Measurements from ENCODE around the gene NOX5. TPM values are rescaled to one million over a fixed set of nuclear protein-coding genes. Genes with fewer than 3 reads are reported as not detected.
"Not testable (repeated sequence)": the region's sequence is repeated elsewhere in the genome, so short reads cannot be mapped to it uniquely, and the experiment has no call there.

NOX5 gene
- total and polyA plus RNA-seq, 4 donors: under 0.01 to 0.08 (median 0.01) TPM

DNA sequence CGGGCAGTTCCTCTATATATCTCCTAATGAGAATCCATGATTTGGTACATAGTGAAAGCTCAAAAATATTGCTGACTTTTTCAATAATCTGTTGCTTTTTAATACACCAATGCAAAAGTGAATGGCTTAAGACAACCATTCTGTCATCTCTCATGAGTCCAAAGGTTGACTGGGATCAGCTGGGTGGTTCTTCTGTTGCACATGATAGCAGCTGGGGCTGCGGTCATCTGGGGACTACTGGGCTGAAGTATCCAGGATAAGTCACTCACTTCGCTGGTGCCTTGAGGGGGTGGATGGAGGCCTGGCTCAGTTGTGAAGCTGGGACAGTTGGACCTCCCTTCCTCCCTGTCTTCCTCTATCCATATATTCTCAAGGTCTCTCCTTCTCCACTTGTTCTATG, 53.7 kb downstream of the NOX5 start:
- no peak for DNase-seq (ENCODE audit: low spot score)
- 94% methylated on average over 3 of the region's 3 CpGs for WGBS
- no peaks in the 10 kb centered on the region for H3K27me3 ChIP-seq (ENCODE audit: control insufficient read depth in 4 of 4, insufficient read depth in 4 of 4, low read length in 3 of 4)
- no peak for TF ChIP-seq ATF3 (IDR thresholded peaks at IDR 0.05)
- no peak for TF ChIP-seq RAD21 (IDR thresholded peaks at IDR 0.05)
- TF ChIP-seq, protein P1, sequence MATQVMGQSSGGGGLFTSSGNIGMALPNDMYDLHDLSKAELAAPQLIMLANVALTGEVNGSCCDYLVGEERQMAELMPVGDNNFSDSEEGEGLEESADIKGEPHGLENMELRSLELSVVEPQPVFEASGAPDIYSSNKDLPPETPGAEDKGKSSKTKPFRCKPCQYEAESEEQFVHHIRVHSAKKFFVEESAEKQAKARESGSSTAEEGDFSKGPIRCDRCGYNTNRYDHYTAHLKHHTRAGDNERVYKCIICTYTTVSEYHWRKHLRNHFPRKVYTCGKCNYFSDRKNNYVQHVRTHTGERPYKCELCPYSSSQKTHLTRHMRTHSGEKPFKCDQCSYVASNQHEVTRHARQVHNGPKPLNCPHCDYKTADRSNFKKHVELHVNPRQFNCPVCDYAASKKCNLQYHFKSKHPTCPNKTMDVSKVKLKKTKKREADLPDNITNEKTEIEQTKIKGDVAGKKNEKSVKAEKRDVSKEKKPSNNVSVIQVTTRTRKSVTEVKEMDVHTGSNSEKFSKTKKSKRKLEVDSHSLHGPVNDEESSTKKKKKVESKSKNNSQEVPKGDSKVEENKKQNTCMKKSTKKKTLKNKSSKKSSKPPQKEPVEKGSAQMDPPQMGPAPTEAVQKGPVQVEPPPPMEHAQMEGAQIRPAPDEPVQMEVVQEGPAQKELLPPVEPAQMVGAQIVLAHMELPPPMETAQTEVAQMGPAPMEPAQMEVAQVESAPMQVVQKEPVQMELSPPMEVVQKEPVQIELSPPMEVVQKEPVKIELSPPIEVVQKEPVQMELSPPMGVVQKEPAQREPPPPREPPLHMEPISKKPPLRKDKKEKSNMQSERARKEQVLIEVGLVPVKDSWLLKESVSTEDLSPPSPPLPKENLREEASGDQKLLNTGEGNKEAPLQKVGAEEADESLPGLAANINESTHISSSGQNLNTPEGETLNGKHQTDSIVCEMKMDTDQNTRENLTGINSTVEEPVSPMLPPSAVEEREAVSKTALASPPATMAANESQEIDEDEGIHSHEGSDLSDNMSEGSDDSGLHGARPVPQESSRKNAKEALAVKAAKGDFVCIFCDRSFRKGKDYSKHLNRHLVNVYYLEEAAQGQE (IDR thresholded peaks at IDR 0.05): no peak
- TF ChIP-seq SP1 (IDR thresholded peaks at IDR 0.05): no peak
- TF ChIP-seq FOXA2 (IDR thresholded peaks at IDR 0.05): no peak
- TF ChIP-seq, protein P2, sequence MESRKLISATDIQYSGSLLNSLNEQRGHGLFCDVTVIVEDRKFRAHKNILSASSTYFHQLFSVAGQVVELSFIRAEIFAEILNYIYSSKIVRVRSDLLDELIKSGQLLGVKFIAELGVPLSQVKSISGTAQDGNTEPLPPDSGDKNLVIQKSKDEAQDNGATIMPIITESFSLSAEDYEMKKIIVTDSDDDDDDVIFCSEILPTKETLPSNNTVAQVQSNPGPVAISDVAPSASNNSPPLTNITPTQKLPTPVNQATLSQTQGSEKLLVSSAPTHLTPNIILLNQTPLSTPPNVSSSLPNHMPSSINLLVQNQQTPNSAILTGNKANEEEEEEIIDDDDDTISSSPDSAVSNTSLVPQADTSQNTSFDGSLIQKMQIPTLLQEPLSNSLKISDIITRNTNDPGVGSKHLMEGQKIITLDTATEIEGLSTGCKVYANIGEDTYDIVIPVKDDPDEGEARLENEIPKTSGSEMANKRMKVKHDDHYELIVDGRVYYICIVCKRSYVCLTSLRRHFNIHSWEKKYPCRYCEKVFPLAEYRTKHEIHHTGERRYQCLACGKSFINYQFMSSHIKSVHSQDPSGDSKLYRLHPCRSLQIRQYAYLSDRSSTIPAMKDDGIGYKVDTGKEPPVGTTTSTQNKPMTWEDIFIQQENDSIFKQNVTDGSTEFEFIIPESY (IDR thresholded peaks at IDR 0.05): no peak
- TF ChIP-seq TAF1 (conservative IDR thresholded peaks at IDR 0.05): no peak
- no peak for TF ChIP-seq FOXA1 (IDR thresholded peaks at IDR 0.05)
- no peak for TF ChIP-seq HNF4A (conservative IDR thresholded peaks at IDR 0.05)
- TF ChIP-seq JUND (IDR thresholded peaks at IDR 0.05): no peak
- TF ChIP-seq EGR1 (IDR thresholded peaks at IDR 0.05; ENCODE audit: low read depth in 2 of 2): no peak
- TF ChIP-seq GABPA (IDR thresholded peaks at IDR 0.05 in 1 of 2, conservative IDR thresholded peaks at IDR 0.05 in 1 of 2): no peak
- TF ChIP-seq, protein P3, sequence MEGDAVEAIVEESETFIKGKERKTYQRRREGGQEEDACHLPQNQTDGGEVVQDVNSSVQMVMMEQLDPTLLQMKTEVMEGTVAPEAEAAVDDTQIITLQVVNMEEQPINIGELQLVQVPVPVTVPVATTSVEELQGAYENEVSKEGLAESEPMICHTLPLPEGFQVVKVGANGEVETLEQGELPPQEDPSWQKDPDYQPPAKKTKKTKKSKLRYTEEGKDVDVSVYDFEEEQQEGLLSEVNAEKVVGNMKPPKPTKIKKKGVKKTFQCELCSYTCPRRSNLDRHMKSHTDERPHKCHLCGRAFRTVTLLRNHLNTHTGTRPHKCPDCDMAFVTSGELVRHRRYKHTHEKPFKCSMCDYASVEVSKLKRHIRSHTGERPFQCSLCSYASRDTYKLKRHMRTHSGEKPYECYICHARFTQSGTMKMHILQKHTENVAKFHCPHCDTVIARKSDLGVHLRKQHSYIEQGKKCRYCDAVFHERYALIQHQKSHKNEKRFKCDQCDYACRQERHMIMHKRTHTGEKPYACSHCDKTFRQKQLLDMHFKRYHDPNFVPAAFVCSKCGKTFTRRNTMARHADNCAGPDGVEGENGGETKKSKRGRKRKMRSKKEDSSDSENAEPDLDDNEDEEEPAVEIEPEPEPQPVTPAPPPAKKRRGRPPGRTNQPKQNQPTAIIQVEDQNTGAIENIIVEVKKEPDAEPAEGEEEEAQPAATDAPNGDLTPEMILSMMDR (IDR thresholded peaks at IDR 0.05; ENCODE audit: low read depth, low read length, missing input control): no peak
- TF ChIP-seq YY1 (IDR thresholded peaks at IDR 0.05): no peak
- TF ChIP-seq RXRA (IDR thresholded peaks at IDR 0.05): no peak
- no peak for TF ChIP-seq HNF4G (IDR thresholded peaks at IDR 0.05)
- TF ChIP-seq MAX (IDR thresholded peaks at IDR 0.05): no peak
- TF ChIP-seq NR2F2 (IDR thresholded peaks at IDR 0.05): no peak
- H3K4me1 ChIP-seq (ENCODE audit: control insufficient read depth in 4 of 4, insufficient read depth in 4 of 4, low read length in 3 of 4): no peaks in the 10 kb centered on the region
- no peak overlapping the region for H3K9ac ChIP-seq (ENCODE audit: low read depth in 1 of 2, low read length in 2 of 2)
- H3K27ac ChIP-seq (ENCODE audit: low read depth in 1 of 2, low read length in 2 of 2): no peak overlapping the region
- no peaks in the 10 kb centered on the region for H3K36me3 ChIP-seq (ENCODE audit: control insufficient read depth in 4 of 4, insufficient read depth in 3 of 4, low read depth in 1 of 4, low read length in 3 of 4)
- no peak overlapping the region for H3K4me3 ChIP-seq (ENCODE audit: low read depth in 1 of 3, low read length in 3 of 3)
- H3K9me3 ChIP-seq (ENCODE audit: control insufficient read depth in 4 of 4, low read length in 3 of 4): no peaks in the 10 kb centered on the region

DNA sequence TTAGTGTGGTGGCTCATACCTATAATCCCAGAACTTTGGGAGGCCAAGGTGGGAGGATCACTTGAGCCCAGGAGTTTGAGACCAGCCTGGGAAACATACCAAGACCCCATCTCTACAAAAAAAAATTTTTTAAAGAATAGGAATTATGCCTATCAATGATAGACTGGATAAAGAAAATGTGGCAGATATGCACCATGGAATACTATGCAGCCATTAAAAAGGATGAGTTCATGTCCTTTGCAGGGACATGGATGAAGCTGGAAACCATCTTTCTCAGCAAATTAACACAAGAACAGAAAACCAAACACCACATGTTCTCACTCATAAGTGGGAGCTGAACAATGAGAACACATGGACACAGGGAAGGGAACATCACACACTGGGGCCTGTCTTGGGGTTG, 54.8 kb downstream of the NOX5 start:
- not testable (repeated sequence) for H3K4me3 ChIP-seq (ENCODE audit: low read depth in 1 of 3, low read length in 3 of 3); H3K4me1 ChIP-seq (ENCODE audit: control insufficient read depth in 4 of 4, insufficient read depth in 4 of 4, low read length in 3 of 4); H3K9me3 ChIP-seq (ENCODE audit: control insufficient read depth in 4 of 4, low read length in 3 of 4); H3K27ac ChIP-seq (ENCODE audit: low read depth in 1 of 2, low read length in 2 of 2); H3K27me3 ChIP-seq (ENCODE audit: control insufficient read depth in 4 of 4, insufficient read depth in 4 of 4, low read length in 3 of 4); H3K36me3 ChIP-seq (ENCODE audit: control insufficient read depth in 4 of 4, insufficient read depth in 3 of 4, low read depth in 1 of 4, low read length in 3 of 4); DNase-seq (ENCODE audit: low spot score); H3K9ac ChIP-seq (ENCODE audit: low read depth in 1 of 2, low read length in 2 of 2)

Data from liver (tissue), 9 donors.